Vagina (tissue), 2 donors: ENCODE measurements around the gene KCND2. TPM values are rescaled to one million over a fixed set of nuclear protein-coding genes. Genes with fewer than 3 reads are reported as not detected.

Source experiments
- DNase-seq, 2 donors: peaks; one replicate each; pipeline ENCODE4 v3.0.0-alpha.2; 2017; ENCODE audit errors: extremely low spot score in 2 of 2
- H3K27ac ChIP-seq: fragments of 200-600 bp; sonication (generic); one replicate; pipeline ENCODE4 v1.5.1; 2019
- H3K27me3 ChIP-seq: fragments of 200-600 bp; sonication (generic); one replicate; pipeline ENCODE4 v1.5.1; 2019
- H3K36me3 ChIP-seq, 2 donors: fragments of 200-600 bp; sonication (generic); one replicate each; pipeline ENCODE4 v1.5.1; 2017 to 2019
- H3K4me1 ChIP-seq: fragments of 200-600 bp; sonication (generic); one replicate; pipeline ENCODE4 v1.5.1; 2019
- H3K4me3 ChIP-seq, 2 donors: fragments of 200-600 bp; sonication (generic); 1 replicate in 1 of 2; 2 replicates in 1 of 2; pipeline ENCODE4 v1.5.1; 2016 to 2019
- H3K9me3 ChIP-seq: fragments of 200-600 bp; sonication (generic); one replicate; pipeline ENCODE4 v1.5.1; 2019
- CTCF ChIP-seq, 3 experiments: fragments of 450-650 bp in 2 of 3; fragments of 200-600 bp in 1 of 3; sonication (generic) in 1 of 3; IDR thresholded peaks; one replicate each; pipeline ENCODE4 v1.5.1; 2017 to 2019; ENCODE audit warnings: antibody characterized with exemption in 3 of 3, mild to moderate bottlenecking in 2 of 3, moderate library complexity in 2 of 3
- POLR2A ChIP-seq, 2 donors: fragments of 450-650 bp; IDR thresholded peaks; one replicate each; pipeline ENCODE4 v1.6.1; 2017; ENCODE audit warnings: antibody characterized with exemption in 2 of 2, mild to moderate bottlenecking in 2 of 2, moderate library complexity in 2 of 2
- POLR2AphosphoS5 ChIP-seq, 2 donors: sonication (generic); formaldehyde crosslinking; IDR thresholded peaks; one replicate each; pipeline ENCODE4 v1.9.0; 2017; ENCODE audit warnings: antibody characterized with exemption in 2 of 2, mild to moderate bottlenecking in 2 of 2, low read depth in 1 of 2; ENCODE audit not compliant: insufficient read depth in 1 of 2
- intact Hi-C: fragments of 100-400 bp; cut with DNase I; formaldehyde crosslinking; loops from one replicate; pipeline ENCODE4 v1.15.1; 2023
- total RNA-seq: library from RNA; depleted of rRNA; stranded (reverse); fragments of >200 nt; gene quantifications from one replicate; pipeline ENCODE4 v1.2.3, GENCODE V29; 2016

Gene KCND2
- total RNA-seq, 1 donor from 2014 or later = 3.7 TPM

- Histone ChIP-seq H3K27ac (no peak overlapping the region), H3K4me3 (no peak overlapping the region), H3K36me3 (no peaks in the 10 kb centered on the region), H3K9me3 (no peaks in the 10 kb centered on the region), H3K4me1 (no peaks in the 10 kb centered on the region), H3K27me3 (no peaks in the 10 kb centered on the region)
- no peak for DNase-seq
- TF ChIP-seq POLR2A (IDR thresholded peaks at IDR 0.05) (no peak), POLR2AphosphoS5 (IDR thresholded peaks at IDR 0.05; ENCODE audit: insufficient read depth in 1 of 2, low read depth in 1 of 2) (no peak), CTCF (IDR thresholded peaks at IDR 0.05) (no peak)
- intact Hi-C loops = no loop called here
Observed at GRCh38 chr7:120472892-120473291, 199.9 kb downstream of the KCND2 start.

- H3K36me3 ChIP-seq = no peaks in the 10 kb centered on the region
- no peaks in the 10 kb centered on the region for H3K9me3 ChIP-seq
- intact Hi-C loops = no loop called here
- DNase-seq = no peak
- H3K4me3 ChIP-seq = no peak overlapping the region
- no peaks in the 10 kb centered on the region for H3K27me3 ChIP-seq
- H3K27ac ChIP-seq = no peak overlapping the region
- H3K4me1 ChIP-seq = no peaks in the 10 kb centered on the region
- TF ChIP-seq POLR2A (IDR thresholded peaks at IDR 0.05) (no peak), CTCF (IDR thresholded peaks at IDR 0.05) (no peak), POLR2AphosphoS5 (IDR thresholded peaks at IDR 0.05; ENCODE audit: insufficient read depth in 1 of 2, low read depth in 1 of 2) (no peak)
Observed at GRCh38 chr7:120473352-120473751, 200.4 kb downstream of the KCND2 start.

- TF ChIP-seq POLR2AphosphoS5 (IDR thresholded peaks at IDR 0.05; ENCODE audit: insufficient read depth in 1 of 2, low read depth in 1 of 2) (no peak), POLR2A (IDR thresholded peaks at IDR 0.05) (no peak), CTCF (IDR thresholded peaks at IDR 0.05) (no peak)
- no peak overlapping the region for H3K27ac ChIP-seq
- DNase-seq = no peak
- no peaks in the 10 kb centered on the region for H3K27me3 ChIP-seq
- no peaks in the 10 kb centered on the region for H3K36me3 ChIP-seq
- no peak overlapping the region for H3K4me3 ChIP-seq
- H3K9me3 ChIP-seq = no peaks in the 10 kb centered on the region
- intact Hi-C loops = no loop called here
- no peaks in the 10 kb centered on the region for H3K4me1 ChIP-seq
Observed at GRCh38 chr7:120475994-120476393, 203.0 kb downstream of the KCND2 start.

GRCh38 chr7:120480472-120480871 lies 207.5 kb downstream of the KCND2 start:
- no peaks in the 10 kb centered on the region for H3K9me3 ChIP-seq
- H3K4me3 ChIP-seq = no peak overlapping the region
- no peak for DNase-seq
- no peak for TF ChIP-seq CTCF (IDR thresholded peaks at IDR 0.05)
- no peak for TF ChIP-seq POLR2AphosphoS5 (IDR thresholded peaks at IDR 0.05; ENCODE audit: insufficient read depth in 1 of 2, low read depth in 1 of 2)
- TF ChIP-seq POLR2A (IDR thresholded peaks at IDR 0.05) = no peak
- H3K36me3 ChIP-seq = no peaks in the 10 kb centered on the region
- H3K4me1 ChIP-seq = no peaks in the 10 kb centered on the region
- no peak overlapping the region for H3K27ac ChIP-seq
- H3K27me3 ChIP-seq = no peaks in the 10 kb centered on the region
- intact Hi-C loops = no loop called here

- TF ChIP-seq POLR2A (IDR thresholded peaks at IDR 0.05) = no peak
- Histone ChIP-seq H3K27me3 (no peaks in the 10 kb centered on the region), H3K9me3 (no peaks in the 10 kb centered on the region), H3K4me3 (no peak overlapping the region), H3K36me3 (no peaks in the 10 kb centered on the region), H3K27ac (no peak overlapping the region), H3K4me1 (no peaks in the 10 kb centered on the region)
- DNase-seq = no peak
- intact Hi-C loops = no loop called here
Observed at GRCh38 chr7:120480930-120481329, 208.0 kb downstream of the KCND2 start.

GRCh38 chr7:120486164-120486563 lies 213.2 kb downstream of the KCND2 start:
- TF ChIP-seq POLR2AphosphoS5 (IDR thresholded peaks at IDR 0.05; ENCODE audit: insufficient read depth in 1 of 2, low read depth in 1 of 2) (no peak), POLR2A (IDR thresholded peaks at IDR 0.05) (no peak), CTCF (IDR thresholded peaks at IDR 0.05) (no peak)
- H3K27me3 ChIP-seq = no peaks in the 10 kb centered on the region
- no peak overlapping the region for H3K27ac ChIP-seq
- no peak overlapping the region for H3K4me3 ChIP-seq
- no peaks in the 10 kb centered on the region for H3K36me3 ChIP-seq
- H3K4me1 ChIP-seq = no peaks in the 10 kb centered on the region
- no peak for DNase-seq
- intact Hi-C loops = no loop called here
- no peaks in the 10 kb centered on the region for H3K9me3 ChIP-seq
